Trophoblast cell (in vitro differentiated cells and primary cell): Measurements from ENCODE around the gene FGB.
"Not testable (repeated sequence)": the region's sequence is repeated elsewhere in the genome, so short reads cannot be mapped to it uniquely, and the experiment has no call there.

ENCODE experiments used
- DNase-seq, 2 donors: peaks; one replicate each; pipeline ENCODE4 v3.0.0-alpha.2; 2016
- H2AFZ ChIP-seq: 2 replicates; pipeline ENCODE4 v1.6.1; 2013; ENCODE audit warnings: low read length, moderate library complexity, mild to moderate bottlenecking; ENCODE audit not compliant: insufficient read depth, poor library complexity
- H2AK5ac ChIP-seq: 2 replicates; pipeline ENCODE4 v1.6.1; 2013; ENCODE audit warnings: mild to moderate bottlenecking, low read length
- H2BK120ac ChIP-seq: 2 replicates; pipeline ENCODE4 v1.6.1; 2013; ENCODE audit warnings: low read length, mild to moderate bottlenecking, moderate library complexity; ENCODE audit not compliant: insufficient read depth, poor library complexity
- H2BK12ac ChIP-seq: 2 replicates; pipeline ENCODE4 v1.6.1; 2013; ENCODE audit warnings: mild to moderate bottlenecking, low read length, moderate library complexity
- H2BK5ac ChIP-seq: 2 replicates; pipeline ENCODE4 v1.6.1; 2013; ENCODE audit warnings: low read length, low read depth, moderate library complexity, mild to moderate bottlenecking; ENCODE audit not compliant: poor library complexity
- H3K14ac ChIP-seq: 2 replicates; pipeline ENCODE4 v1.6.1; 2013; ENCODE audit warnings: mild to moderate bottlenecking, low read length
- H3K18ac ChIP-seq: 2 replicates; pipeline ENCODE4 v1.6.1; 2013; ENCODE audit warnings: mild to moderate bottlenecking, low read length
- H3K23ac ChIP-seq: 2 replicates; pipeline ENCODE4 v1.6.1; 2013; ENCODE audit warnings: low read length
- H3K27ac ChIP-seq: 2 replicates; pipeline ENCODE4 v1.5.1; 2013; ENCODE audit warnings: low read depth, mild to moderate bottlenecking, inconsistent platforms, low read length, moderate library complexity
- H3K27me3 ChIP-seq: 2 replicates; pipeline ENCODE4 v1.6.1; 2013; ENCODE audit warnings: inconsistent platforms, mild to moderate bottlenecking, low read length, moderate library complexity; ENCODE audit not compliant: insufficient read depth
- H3K36me3 ChIP-seq, 2 experiments: 1 replicate in 1 of 2; 2 replicates in 1 of 2; pipeline ENCODE4 v1.6.1; 2013; ENCODE audit warnings: low read length in 2 of 2, mild to moderate bottlenecking in 2 of 2, moderate library complexity in 1 of 2; ENCODE audit not compliant: insufficient read depth in 2 of 2, control insufficient read depth in 1 of 2
- H3K4ac ChIP-seq: 2 replicates; pipeline ENCODE4 v1.6.1; 2013; ENCODE audit warnings: low read depth, mild to moderate bottlenecking, low read length, moderate library complexity
- H3K4me1 ChIP-seq, 2 experiments: 1 replicate in 1 of 2; 2 replicates in 1 of 2; pipeline ENCODE4 v1.6.1; 2013; ENCODE audit warnings: low read length in 2 of 2, mild to moderate bottlenecking in 2 of 2, moderate library complexity in 1 of 2; ENCODE audit not compliant: insufficient read depth in 2 of 2, control insufficient read depth in 1 of 2
- H3K4me2 ChIP-seq: 2 replicates; pipeline ENCODE4 v1.6.1; 2013; ENCODE audit warnings: inconsistent platforms, mild to moderate bottlenecking, low read length, moderate library complexity
- H3K4me3 ChIP-seq: 2 replicates; pipeline ENCODE4 v1.5.1; 2013; ENCODE audit warnings: mild to moderate bottlenecking, low read depth, low read length, inconsistent platforms
- H3K79me1 ChIP-seq: one replicate; pipeline ENCODE4 v1.6.1; 2013; ENCODE audit warnings: low read length
- H3K79me2 ChIP-seq: 2 replicates; pipeline ENCODE4 v1.6.1; 2013; ENCODE audit warnings: low read length, mild to moderate bottlenecking; ENCODE audit not compliant: control insufficient read depth, insufficient read depth, poor library complexity
- H3K9ac ChIP-seq: 2 replicates; pipeline ENCODE4 v1.6.1; 2013; ENCODE audit warnings: mild to moderate bottlenecking, low read length
- H3K9me3 ChIP-seq: 2 replicates; pipeline ENCODE4 v1.6.1; 2013; ENCODE audit warnings: low read depth, mild to moderate bottlenecking, control low read depth, inconsistent platforms, low read length; ENCODE audit not compliant: insufficient read depth
- H4K12ac ChIP-seq: 2 replicates; pipeline ENCODE4 v1.6.1; 2013; ENCODE audit warnings: low read depth, mild to moderate bottlenecking, low read length, moderate library complexity
- H4K8ac ChIP-seq: 2 replicates; pipeline ENCODE4 v1.6.1; 2013; ENCODE audit warnings: low read depth, mild to moderate bottlenecking, low read length, moderate library complexity
- H4K91ac ChIP-seq: one replicate; pipeline ENCODE4 v1.6.1; 2013; ENCODE audit warnings: low read depth, mild to moderate bottlenecking, low read length, moderate library complexity
- WGBS: extraction: QIAGEN DNeasy Blood & Tissue Kit; methylation state at CpG from one replicate; pipeline ENCODE4 v1.1.7; 2013; ENCODE audit warnings: missing lambda C conversion rate; ENCODE audit not compliant: insufficient read length, insufficient coverage; ENCODE audit errors: extremely low coverage; 5-methylcytosine and 5-hydroxymethylcytosine counted together

Gene FGB

GRCh38 chr4:154595807-154596206, 33.0 kb downstream of the FGB start:
- Histone ChIP-seq H3K4me1 (no peaks in the 10 kb centered on the region), H2BK12ac (no peak overlapping the region), H3K4me3 (no peak overlapping the region), H2BK120ac (no peak overlapping the region), H3K4ac (no peak overlapping the region), H3K27ac (no peak overlapping the region), H4K8ac (no peak overlapping the region), H3K14ac (no peak overlapping the region), H3K27me3 (no peaks in the 10 kb centered on the region), H3K4me2 (no peak overlapping the region), H3K18ac (no peak overlapping the region), H3K9me3 (no peaks in the 10 kb centered on the region), H2BK5ac (no peak overlapping the region), H4K91ac (no peak overlapping the region), H2AK5ac (no peak overlapping the region), H4K12ac (no peak overlapping the region), H3K23ac (no peak overlapping the region), H3K36me3 (no peaks in the 10 kb centered on the region), H3K79me1 (no peaks in the 10 kb centered on the region), H3K9ac (no peak overlapping the region), H3K79me2 (no peaks in the 10 kb centered on the region), H2AFZ (no peak overlapping the region)
- no peak for DNase-seq

- not testable (repeated sequence) for H3K23ac ChIP-seq, H2AK5ac ChIP-seq, H2BK12ac ChIP-seq, H3K4me2 ChIP-seq, H4K12ac ChIP-seq, H3K36me3 ChIP-seq, H2AFZ ChIP-seq, H3K27me3 ChIP-seq, H3K9me3 ChIP-seq, H3K9ac ChIP-seq, H2BK120ac ChIP-seq, H3K14ac ChIP-seq, H3K4ac ChIP-seq, H3K79me2 ChIP-seq, DNase-seq, H4K8ac ChIP-seq, H3K4me1 ChIP-seq, H3K4me3 ChIP-seq, H3K18ac ChIP-seq, H2BK5ac ChIP-seq, H4K91ac ChIP-seq, H3K27ac ChIP-seq, H3K79me1 ChIP-seq
- no CpG with 5 or more reads among the region's 11 CpGs for WGBS
Observed at GRCh38 chr4:154597281-154597680, 34.5 kb downstream of the FGB start.

- Histone ChIP-seq H3K4me1 (no peaks in the 10 kb centered on the region), H3K9me3 (no peaks in the 10 kb centered on the region), H3K27me3 (no peaks in the 10 kb centered on the region), H4K8ac (no peak overlapping the region), H3K79me2 (no peaks in the 10 kb centered on the region), H3K14ac (no peak overlapping the region), H3K27ac (no peak overlapping the region), H2AK5ac (no peak overlapping the region), H3K9ac (no peak overlapping the region), H4K91ac (no peak overlapping the region), H3K79me1 (no peaks in the 10 kb centered on the region), H2BK120ac (no peak overlapping the region), H3K4me2 (no peak overlapping the region), H3K18ac (no peak overlapping the region), H4K12ac (no peak overlapping the region), H2BK12ac (no peak overlapping the region), H3K4ac (no peak overlapping the region), H2BK5ac (no peak overlapping the region), H3K4me3 (no peak overlapping the region), H3K23ac (no peak overlapping the region), H2AFZ (no peak overlapping the region), H3K36me3 (no peaks in the 10 kb centered on the region)
- no peak for DNase-seq
- no CpG with 5 or more reads among the region's 7 CpGs for WGBS
Observed at GRCh38 chr4:154597798-154598774, 35.3 kb downstream of the FGB start.

DNA sequence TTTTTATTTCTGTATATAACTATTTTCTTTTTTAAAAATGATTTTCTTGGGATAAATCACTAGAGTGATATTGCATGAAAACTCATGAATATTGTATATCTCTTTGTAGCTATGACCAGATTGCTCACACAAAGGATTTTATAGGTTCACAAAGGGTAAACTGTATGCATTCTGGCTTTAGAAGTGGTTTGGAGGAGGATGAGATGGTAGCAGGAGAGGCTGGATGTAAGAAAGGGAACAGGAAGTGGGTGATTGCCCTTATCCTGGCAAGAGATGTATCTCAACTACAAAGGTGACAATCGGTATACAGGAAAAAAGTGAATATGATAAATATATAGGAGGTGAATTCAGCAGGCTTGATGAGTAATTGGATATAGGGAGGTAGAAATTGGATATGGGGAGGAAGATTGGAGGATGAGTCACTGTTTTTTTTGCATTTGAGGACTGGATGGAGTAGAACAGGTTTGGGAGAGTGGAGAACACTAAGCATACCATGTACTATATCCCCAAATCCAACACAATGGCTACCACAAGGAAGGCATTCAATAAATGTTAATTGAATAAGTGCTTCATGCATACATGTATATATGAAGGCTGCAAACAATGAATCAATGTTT, 39.7 kb downstream of the FGB start:
- Histone ChIP-seq H2BK12ac (no peak overlapping the region), H2BK5ac (no peak overlapping the region), H3K36me3 (no peaks in the 10 kb centered on the region), H3K23ac (no peak overlapping the region), H3K4me1 (no peaks in the 10 kb centered on the region), H3K4me2 (no peak overlapping the region), H3K9ac (no peak overlapping the region), H4K12ac (no peak overlapping the region), H3K9me3 (no peaks in the 10 kb centered on the region), H3K14ac (no peak overlapping the region), H2AFZ (no peak overlapping the region), H3K18ac (no peak overlapping the region), H3K27me3 (no peaks in the 10 kb centered on the region), H4K91ac (no peak overlapping the region), H3K4me3 (no peak overlapping the region), H4K8ac (no peak overlapping the region), H3K79me1 (no peaks in the 10 kb centered on the region), H3K4ac (no peak overlapping the region), H2AK5ac (no peak overlapping the region), H3K79me2 (no peaks in the 10 kb centered on the region), H3K27ac (no peak overlapping the region), H2BK120ac (no peak overlapping the region)
- DNase-seq: no peak
- no CpG with 5 or more reads among the region's 1 CpG for WGBS
